Measurements from ENCODE around the gene FLNA.
"Not testable (repeated sequence)": the region's sequence is repeated elsewhere in the genome, so short reads cannot be mapped to it uniquely, and the experiment has no call there.

The FLNA gene

DNA sequence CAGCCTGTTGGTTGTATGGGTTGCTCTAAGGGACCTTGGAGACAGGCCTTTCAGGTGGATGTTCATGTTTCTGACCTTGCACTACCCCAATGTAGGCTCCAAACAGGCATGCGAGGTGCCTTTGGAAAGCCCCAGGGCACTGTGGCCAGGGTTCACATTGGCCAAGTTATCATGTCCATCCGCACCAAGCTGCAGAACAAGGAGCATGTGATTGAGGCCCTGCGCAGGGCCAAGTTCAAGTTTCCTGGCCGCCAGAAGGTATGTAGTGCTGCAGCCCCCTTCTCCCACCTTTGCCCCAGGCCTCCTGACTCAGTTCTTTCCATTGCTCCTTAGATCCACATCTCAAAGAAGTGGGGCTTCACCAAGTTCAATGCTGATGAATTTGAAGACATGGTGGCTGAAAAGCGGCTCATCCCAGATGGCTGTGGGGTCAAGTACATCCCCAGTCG is 26.0 kb upstream of the FLNA start:
- intact Hi-C loops (cut with DNase I); DNase-seq: not testable (repeated sequence)

DNA sequence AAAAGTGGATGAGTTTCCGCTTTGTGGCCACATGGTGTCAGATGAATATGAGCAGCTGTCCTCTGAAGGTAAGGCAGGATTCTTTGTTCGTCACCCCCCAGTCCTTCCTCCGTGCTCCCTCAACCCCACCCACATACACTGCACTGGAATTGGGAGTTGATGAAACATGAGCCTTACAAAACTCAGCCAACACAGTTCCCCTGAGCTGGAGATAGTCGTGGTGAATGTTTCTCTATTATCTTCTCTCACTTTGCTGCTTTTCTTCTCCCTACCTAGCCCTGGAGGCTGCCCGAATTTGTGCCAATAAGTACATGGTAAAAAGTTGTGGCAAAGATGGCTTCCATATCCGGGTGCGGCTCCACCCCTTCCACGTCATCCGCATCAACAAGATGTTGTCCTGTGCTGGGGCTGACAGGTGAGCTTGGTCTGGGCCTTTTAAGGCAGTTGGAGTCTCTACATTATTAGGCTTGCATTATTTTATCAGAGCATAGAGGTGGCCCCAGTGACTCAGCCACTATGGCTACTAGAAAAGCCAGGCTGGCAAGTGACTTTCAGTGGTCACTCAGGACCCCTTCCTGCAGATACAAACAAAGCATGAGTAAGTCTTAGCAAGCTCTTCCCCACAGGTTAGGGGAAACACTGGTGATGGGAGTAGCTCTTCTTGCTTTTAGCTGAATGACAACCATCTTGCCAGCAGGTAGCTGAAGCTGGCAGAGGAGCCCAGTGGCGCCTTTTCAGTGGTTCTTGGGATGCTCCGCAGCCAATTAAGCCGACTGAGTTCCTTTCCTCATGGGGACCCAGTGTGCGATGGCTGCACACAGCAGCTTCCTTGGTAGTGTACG is 25.3 kb upstream of the FLNA start:
- intact Hi-C loops (cut with DNase I): loop anchor here (5.0 kb wide), 1 partner anchor 133 kb away; no protein-coding TSS in a partner anchor
- DNase-seq: no peak

DNA sequence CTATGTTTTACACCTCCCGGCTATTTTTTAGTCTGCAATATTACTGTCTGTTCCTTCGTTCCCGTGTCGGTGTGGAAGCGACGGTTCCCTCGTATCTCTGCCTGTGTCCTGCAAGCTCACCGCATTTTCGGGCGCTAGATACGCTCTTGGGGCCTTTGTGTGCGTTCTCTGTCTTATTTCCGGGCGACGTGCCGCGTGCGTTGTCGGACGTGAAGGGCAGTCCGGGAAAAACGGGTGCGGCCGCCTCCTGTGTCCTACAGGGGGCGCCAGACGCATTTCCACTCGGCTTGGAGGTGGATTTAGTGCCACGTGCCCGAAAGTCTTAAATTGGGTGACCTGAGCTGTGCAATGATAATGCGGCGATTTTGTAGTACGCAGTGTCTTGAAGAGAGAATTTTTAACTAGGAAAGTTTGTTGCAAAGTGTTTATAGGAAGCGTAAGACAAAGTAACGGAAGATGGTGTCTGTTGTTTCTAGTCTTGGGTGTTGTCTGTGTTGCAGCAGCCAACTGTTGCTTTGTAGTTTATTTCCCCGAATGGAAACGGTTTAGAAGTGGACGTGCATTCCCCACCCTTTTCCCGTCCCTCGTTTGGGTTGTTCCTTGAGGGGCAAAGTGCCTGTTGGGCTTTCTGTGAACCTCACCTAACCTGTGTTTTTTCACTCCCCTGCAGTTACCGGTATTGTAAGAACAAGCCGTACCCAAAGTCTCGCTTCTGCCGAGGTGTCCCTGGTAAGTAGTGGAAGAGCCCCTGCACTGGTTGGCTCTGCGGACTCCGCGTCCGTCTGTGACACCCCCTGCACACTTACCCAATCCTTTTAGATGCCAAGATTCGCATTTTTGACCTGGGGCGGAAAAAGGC is 24.5 kb upstream of the FLNA start:
- intact Hi-C loops (cut with DNase I): loop anchor here (5.0 kb wide), 1 partner anchor 133 kb away; no protein-coding TSS in a partner anchor
- peak; percentile 72 to 97 (median 80) for DNase-seq

DNA sequence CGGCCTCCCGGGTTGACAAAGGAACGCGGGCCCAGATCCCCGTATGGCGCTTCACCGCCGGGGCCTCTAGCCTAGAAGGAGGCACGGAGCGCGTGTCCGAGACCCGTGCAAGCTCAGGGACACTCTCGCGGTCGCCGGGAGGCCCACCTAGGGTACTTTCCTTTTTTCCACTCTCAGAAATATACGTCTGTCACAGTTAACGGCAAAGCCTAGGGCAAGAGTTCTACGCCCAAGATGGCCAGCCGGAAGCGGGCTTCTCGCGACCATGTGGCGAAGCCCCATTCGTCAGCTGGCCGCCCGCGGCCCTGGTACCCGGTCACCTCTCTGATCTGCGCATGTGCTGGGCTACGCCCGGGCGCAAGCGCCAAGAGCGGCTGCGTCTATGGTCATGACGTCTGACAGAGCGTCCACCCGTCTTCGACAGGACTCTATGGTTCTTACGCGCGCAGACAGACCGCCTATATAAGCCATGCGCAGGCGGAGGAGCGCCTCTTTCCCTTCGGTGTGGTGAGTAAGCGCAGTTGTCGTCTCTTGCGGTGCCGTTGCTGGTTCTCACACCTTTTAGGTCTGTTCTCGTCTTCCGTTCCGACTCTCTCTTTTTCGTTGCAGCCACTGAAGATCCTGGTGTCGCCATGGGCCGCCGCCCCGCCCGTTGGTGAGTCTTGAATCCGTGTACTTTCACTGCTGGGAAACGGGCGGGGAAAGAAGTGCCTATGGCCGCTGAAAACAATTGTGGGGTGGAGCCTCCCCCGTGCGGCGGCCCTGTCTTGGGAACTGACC is 23.6 kb upstream of the FLNA start, which contains the start of gene RPL10:
RPL10 (plus strand) TSS at position 490 of the 780 bp plus-strand sequence; CDS start at position 633, 143 bp downstream.
- DNase-seq: peak; percentile 88 to 99 (median 91)
- intact Hi-C loops (cut with DNase I): loop anchor here (5.0 kb wide), 1 partner anchor 134 kb away; no protein-coding TSS in a partner anchor

DNA sequence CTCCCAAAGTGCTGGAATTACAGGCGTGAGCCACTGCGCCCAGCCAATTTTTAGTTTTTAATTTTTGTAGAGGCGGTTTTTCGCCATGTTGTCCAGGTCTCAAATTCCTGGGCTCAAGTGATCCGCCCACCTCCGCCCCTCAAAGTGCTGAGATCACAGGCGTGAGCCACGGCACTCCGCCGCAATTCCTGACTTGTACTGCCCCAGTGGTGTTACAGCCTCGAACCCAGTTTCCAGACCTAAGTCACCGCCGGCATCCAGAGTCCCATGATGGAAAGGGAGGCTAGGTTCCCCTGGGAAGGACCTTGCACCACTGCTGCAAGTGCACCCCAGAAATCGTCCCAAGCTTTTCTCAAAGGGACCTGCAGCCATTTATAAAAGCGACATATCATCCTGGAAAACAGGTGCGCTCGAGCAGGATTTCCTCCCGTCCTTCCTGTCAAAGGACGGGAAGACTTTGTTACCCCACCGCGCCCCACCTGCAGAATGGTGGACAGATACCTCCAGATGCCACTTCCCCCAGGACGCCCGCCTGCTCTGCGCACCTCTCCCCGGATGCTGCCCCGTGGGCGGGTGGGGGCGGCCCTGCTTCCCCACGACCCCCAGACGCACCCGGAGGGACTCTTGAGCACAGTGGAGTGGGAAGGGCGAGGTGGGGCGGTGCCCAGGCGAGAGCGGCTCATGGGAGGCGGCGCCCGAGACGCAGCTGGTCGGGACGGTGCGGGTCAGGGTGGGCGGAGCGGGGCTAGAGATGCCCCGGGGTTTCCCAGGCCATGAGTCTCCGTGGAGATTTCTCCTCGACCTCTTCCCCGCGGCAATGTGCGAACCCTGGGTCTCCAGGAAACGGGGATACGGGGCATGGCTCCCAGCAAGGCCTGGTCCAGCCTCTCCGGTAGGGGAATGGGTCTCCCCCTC is 22.8 kb upstream of the FLNA start:
- peak in 9 of 10 donors; percentile 25 to 93 (median 51) for DNase-seq
- intact Hi-C loops (cut with DNase I): loop anchor here (5.0 kb wide), 1 partner anchor 135 kb away; no protein-coding TSS in a partner anchor

DNA sequence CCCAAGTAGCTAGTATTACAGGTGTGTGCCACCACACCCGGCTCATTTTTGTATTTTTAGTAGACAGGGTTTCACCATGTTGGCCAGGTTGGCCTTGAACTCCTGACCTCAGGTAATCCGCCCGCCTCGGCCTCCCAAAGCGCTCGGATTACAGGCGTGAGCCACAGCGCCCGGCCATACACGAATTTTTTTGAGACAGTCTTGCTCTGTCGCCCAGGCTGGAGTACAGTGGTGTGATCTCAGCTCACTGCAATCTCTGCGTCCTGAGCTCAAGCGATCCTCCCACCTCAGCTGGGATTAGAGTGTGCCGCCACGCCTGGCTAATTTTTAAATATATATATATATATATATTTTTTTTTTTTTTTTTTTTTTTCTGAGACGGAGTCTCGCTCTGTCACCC is 21.9 kb upstream of the FLNA start:
- intact Hi-C loops (cut with DNase I): loop anchor here (5.0 kb wide), 1 partner anchor 136 kb away; no protein-coding TSS in a partner anchor
- DNase-seq: not testable (repeated sequence)

DNA sequence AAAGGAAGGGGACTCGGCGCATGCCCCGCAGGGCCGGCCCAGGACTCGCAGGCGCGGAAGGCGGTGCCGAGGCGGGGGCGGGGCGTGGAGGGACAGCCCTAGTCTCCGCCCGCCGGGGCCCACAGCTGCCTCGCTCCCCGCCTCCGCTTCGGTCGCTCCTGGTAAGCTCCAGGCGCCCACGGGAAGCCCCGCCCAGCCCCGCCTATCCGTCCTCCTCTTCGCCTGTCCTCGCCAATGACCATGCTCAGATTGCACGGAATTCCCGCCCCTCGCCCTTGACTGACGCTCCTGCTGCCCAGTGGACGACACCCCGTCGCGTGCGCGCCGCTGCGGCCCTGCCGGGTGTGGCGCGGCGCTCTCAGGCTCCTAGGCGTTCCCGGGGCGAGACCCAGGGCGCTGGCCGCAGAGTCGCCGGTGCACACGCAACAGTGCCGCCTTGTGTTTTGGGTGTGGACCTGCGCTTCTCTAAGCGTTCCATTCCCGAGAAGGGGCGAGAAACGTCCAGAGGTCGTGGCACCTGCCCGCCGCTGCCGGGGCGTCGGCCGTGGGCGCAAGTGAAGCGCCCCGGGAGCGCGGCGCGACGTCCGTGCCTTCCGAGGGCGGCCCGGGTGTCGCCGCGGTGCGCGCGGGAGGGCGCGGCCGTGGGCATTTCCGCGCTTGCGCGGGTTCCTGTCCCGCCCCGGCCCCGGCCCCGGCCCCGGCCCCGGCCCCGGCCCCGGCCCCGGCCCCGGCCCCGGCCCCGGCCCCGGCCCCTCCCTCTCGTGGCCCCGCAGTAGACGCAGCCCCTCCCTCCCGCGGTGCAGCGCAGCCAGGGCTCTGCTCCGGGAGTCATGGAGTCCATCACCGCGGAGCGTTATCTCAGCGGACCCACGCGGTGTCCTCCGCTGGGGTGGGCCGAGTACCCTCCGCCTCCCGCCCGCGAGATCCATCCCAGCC is 15.6 kb upstream of the FLNA start:
- DNase-seq; intact Hi-C loops (cut with DNase I): not testable (repeated sequence)

DNA sequence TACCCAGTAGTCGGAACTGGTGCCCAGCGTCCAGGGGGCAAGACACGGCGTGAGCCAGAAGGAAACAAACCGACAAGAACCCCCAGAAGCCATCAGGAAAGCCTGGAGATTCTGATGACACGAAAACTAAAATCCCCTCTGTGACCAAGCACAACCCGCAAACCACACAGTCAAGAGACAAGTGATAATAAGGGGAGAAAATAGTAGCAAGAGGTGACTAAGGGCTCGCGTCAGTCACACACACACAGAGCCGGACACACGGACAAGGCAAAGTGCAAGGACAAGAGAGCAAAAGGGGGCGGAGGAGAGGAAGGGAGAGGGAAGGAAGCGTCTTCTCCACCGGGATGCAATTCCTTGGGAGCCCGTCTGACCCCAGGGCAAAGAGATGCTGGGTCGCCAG is 14.2 kb upstream of the FLNA start:
- DNase-seq; intact Hi-C loops (cut with DNase I): not testable (repeated sequence)

DNA sequence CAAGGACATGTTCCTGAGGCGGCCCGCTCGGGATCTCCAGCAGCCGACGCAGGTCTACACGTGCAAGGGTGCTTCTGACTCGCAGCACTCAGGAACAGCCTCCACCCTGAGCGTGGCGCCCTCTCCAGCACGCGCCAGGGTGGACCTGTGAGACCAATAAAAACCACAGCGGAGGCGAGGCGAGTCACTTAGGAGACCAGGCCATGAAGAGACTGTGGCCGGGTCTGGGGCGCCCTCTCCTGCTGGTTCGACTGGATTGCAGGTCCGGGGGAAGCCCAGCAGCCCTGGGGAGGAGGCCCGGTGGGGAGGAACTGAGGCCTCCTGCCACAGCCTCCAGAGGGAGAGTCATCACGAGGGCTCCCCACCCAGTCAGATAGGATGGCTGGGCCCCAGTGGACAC is 13.7 kb upstream of the FLNA start:
- DNase-seq; intact Hi-C loops (cut with DNase I): not testable (repeated sequence)

DNA sequence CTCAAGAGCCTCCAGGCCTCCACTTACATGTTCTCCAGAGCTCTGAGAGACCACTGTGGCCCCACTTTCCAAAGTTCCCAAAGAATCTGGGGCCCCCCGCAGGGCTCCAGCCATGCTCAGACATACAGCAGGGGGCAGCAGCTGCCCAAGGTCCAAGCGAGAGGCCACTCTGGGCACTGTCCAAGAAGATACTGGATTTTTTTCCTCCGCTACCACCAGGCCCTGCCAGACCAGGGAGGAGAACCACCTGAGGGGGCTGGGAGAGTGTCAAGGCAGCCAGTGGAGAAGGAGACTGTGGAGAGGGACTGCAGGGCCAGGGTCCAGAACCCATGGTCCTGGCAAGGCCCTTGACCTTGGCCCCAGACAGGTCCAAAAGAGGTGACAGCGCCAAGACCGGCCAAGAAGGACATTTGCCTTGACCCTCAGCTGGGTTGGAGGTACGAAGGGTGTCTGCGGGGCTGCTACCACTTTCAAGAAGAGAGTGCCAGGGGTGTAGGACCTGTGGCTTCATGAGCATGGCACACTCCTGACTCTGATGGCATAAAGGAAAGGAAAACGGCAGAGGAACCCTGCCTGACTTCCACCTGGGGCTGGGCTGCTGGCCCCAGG is 10.0 kb upstream of the FLNA start:
- intact Hi-C loops (cut with DNase I): no loop called here
- DNase-seq: no peak

DNA sequence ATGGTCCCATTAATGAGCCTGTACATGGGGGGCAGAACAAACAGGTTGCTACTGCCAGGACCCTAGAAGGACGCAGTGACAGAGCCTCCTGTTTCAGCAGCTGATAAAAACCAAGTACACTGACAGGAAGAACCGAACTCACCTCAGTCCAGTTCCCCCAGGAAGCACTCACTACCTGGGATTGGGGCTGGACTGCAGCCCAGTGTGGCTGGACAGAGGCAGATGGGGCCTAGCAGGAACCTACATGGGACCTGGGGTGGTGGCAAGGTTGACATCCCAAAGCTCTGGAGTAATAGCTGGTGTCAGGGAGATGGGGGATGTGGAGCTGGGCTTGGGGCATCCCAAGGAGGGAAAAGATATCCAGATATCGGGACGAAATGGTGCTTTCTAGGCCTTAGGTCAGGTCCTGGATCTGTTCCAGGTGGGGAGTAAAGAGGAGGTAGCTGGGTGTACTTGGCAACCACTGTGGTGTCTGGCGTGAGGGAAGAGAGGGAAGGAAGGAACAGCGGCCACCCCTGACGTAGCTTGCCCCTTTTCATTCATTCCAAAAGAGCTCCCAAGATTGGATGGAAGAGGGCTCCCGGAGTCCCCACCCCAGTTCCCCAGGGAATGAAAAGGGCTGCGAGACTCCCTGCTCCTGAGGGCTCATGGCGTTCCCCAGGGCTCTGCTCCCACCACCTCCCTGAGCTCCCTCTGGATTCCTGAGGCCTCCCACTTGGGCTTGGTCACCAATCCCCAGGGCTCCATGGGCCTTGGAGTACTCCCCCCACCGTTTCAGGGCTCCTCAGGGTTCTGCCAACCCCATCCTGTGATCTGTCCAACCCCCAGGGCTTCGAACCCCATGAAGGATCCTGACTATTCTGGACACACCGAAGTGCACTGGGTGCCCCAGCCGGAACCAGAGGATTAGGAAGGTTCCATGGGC is 9.2 kb upstream of the FLNA start:
- intact Hi-C loops (cut with DNase I): no loop called here
- no peak for DNase-seq

DNA sequence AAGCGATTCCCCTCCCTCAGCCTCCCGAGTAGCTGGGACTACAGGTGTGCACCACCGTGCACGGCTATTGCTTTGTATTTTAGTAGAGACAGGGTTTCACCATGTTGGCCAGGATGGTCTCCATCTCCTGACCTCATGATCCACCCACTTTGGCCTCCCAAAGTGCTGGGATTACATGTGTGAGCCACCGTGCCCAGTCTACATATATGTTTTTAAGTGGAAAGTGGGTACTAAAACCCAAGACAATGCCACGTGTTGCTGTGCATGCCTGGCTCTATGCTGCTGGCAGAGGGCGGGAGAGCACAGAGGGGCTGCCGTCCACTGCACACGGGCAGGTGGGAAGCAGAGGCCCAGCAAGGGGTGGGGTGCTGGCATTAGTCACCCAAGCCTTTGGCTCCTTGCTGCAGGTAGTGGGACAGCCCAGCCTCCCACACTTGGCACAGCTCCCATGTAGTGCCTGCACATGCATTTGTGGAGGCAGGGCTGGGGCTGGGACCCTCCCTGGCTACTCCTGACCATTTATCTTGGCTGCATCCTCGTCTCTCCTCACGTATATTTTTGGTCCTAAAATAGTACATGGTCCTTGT is 8.1 kb upstream of the FLNA start:
- intact Hi-C loops (cut with DNase I): no loop called here
- DNase-seq: no peak

DNA sequence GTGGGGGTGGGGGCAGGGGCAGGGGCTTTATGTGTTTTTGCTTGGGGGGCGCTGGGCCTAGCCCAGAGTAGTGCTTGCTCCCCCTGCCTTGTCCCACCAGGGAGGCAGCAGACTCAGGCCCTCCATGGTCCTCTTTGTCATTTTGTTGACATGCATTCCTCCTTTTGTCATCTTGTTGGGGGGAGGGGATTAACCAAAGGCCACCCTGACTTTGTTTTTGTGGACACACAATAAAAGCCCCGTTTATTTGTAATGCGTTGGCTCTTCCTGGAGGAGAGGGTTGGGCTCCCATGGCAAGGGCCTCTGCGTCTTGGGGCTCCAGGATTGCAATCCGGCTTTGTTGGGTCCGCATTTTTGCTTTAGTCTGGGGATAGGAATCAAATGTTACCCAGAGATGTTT is 6.8 kb upstream of the FLNA start:
- intact Hi-C loops (cut with DNase I): no loop called here

DNA sequence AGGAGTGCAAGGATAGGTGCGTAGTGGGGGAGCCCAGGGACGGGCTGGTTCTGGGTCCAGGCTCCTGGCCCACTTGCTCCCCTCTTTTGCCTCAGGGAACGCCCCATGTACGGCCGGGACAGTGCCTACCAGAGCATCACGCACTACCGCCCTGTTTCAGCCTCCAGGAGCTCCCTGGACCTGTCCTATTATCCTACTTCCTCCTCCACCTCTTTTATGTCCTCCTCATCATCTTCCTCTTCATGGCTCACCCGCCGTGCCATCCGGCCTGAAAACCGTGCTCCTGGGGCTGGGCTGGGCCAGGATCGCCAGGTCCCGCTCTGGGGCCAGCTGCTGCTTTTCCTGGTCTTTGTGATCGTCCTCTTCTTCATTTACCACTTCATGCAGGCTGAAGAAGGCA is 6.4 kb upstream of the FLNA start:
- no peak for DNase-seq
- intact Hi-C loops (cut with DNase I): no loop called here

More for the DNA sequence above, 6.8 kb upstream of the FLNA start:
- DNase-seq: no peak

DNA sequence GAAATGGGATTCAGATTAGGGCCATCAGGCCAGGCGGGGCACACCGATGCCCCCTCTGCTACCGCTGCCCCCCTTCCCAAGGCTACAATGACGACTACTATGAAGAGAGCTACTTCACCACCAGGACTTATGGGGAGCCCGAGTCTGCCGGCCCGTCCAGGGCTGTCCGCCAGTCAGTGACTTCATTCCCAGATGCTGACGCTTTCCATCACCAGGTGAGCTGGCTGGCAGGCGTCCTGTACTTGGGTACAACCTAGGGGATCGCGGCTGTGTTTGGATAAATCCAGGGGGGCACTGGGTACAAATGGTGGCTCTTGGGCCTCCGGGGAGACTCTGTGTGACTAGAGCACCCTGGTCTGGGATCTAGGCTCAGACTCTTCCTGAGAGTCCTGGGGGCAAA is 5.7 kb upstream of the FLNA start:
- no peak for DNase-seq
- intact Hi-C loops (cut with DNase I): no loop called here

DNA sequence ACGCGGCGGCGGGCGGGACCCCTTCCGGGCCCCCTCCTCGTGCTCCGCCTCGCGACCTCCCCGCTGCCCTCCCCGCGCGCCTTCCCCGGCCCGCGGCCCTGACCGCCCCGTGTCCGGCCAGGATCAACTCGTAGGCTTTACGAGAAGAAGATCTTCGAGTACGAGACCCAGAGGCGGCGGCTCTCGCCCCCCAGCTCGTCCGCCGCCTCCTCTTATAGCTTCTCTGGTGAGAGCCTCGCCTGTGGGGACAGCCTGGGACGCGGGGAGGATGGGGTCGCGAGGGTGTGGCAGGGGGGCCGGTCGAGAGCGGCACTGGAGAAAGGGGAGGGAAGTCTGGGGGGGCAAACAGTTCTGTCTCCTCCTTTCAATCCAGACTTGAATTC is 5.1 kb upstream of the FLNA start:
- DNase-seq: peak in 1 of 10 donors; percentile 77
- intact Hi-C loops (cut with DNase I): no loop called here

Data from posterior cingulate gyrus (tissue), 11 donors.